A549 (cell line): Measurements from ENCODE around the gene ANKRD12. TPM values are rescaled to one million over a fixed set of nuclear protein-coding genes. Genes with fewer than 3 reads are reported as not detected.

Source experiments
- ATAC-seq, 2 experiments: fragments of 200-7000 bp in 1 of 2; fragments of >200 bp in 1 of 2; cut with Nextera tagmentation in 1 of 2; cut with Tn5 transposase in 1 of 2; 3 replicates each; pipeline versions ENCODE4 v1.8.0 to v1.9.1; 2018 to 2020; ENCODE audit warnings: mild to moderate bottlenecking in 1 of 2, moderate library complexity in 1 of 2
- CTCF ChIA-PET: fragments of 300-600 bp; sonication (Branson Sonifier 250); formaldehyde crosslinking; extraction: SDS; loops from one replicate; lab custom pipeline; 2021; ENCODE audit warnings: antibody characterized with exemption, inconsistent platforms; lab: Yijun Ruan, JAX
- POLR2A ChIA-PET: fragments of 350-600 bp; formaldehyde crosslinking; extraction: SDS; loops from one replicate; lab custom pipeline; 2021; ENCODE audit warnings: antibody characterized with exemption, inconsistent platforms; lab: Yijun Ruan, JAX
- DNase-seq, 2 experiments: peaks; one replicate each; pipeline versions ENCODE4 v3.0.0 to v3.0.0-alpha.2; 2011 to 2016; ENCODE audit warnings: low read depth in 1 of 2, low spot score in 1 of 2
- FAIRE-seq: peaks from 2 replicates; lab custom pipeline; 2011; peaks lifted over from hg19 to GRCh38; lab: Jason Lieb, UNC
- H3K27ac ChIP-seq, 2 experiments: fragments of >200 bp; sonication (Bioruptor Twin); formaldehyde crosslinking; 3 replicates each; pipeline ENCODE4 v1.5.1; 2016 to 2017
- H3K4me1 ChIP-seq: fragments of >200 bp; sonication (Bioruptor Twin); formaldehyde crosslinking; 3 replicates; pipeline ENCODE4 v1.6.1; 2016
- H3K4me2 ChIP-seq: fragments of >200 bp; sonication (Bioruptor Twin); formaldehyde crosslinking; 3 replicates; pipeline ENCODE4 v1.6.1; 2016
- H3K4me3 ChIP-seq: fragments of >200 bp; sonication (Bioruptor Twin); formaldehyde crosslinking; 3 replicates; pipeline ENCODE4 v1.5.1; 2016
- H3K9me3 ChIP-seq: fragments of >200 bp; sonication (Bioruptor Twin); formaldehyde crosslinking; 3 replicates; pipeline ENCODE4 v1.6.1; 2016
- CBX2 ChIP-seq: fragments of 200-600 bp; sonication (generic); IDR thresholded peaks from 2 replicates; pipeline ENCODE4 v1.6.1; 2016; ENCODE audit warnings: low read depth, mild to moderate bottlenecking, borderline replicate concordance
- EHMT2 ChIP-seq: fragments of 200-600 bp; sonication (generic); IDR thresholded peaks from 2 replicates; pipeline ENCODE4 v1.6.1; 2016; ENCODE audit warnings: antibody characterized with exemption, low read depth, mild to moderate bottlenecking, moderate library complexity
- HMGXB4 ChIP-seq: fragments of 250-450 bp; sonication (Bioruptor Pico); IDR thresholded peaks from 2 replicates; pipeline ENCODE4 v1.5.0; 2021; ENCODE audit warnings: mild to moderate bottlenecking, moderate library complexity, borderline replicate concordance
- HOXA7 ChIP-seq: fragments of 250-450 bp; sonication (Bioruptor Pico); IDR thresholded peaks from 2 replicates; pipeline ENCODE4 v1.5.0; 2020; ENCODE audit warnings: mild to moderate bottlenecking, moderate library complexity
- HOXB13 ChIP-seq: fragments of 250-450 bp; sonication (Bioruptor Pico); IDR thresholded peaks from 2 replicates; pipeline ENCODE4 v1.5.0; 2020; ENCODE audit warnings: low read depth, mild to moderate bottlenecking, moderate library complexity
- HOXB5 ChIP-seq: fragments of 250-450 bp; sonication (Bioruptor Pico); IDR thresholded peaks from 2 replicates; pipeline ENCODE4 v1.5.0; 2020; ENCODE audit warnings: mild to moderate bottlenecking, moderate library complexity
- KDM5A ChIP-seq: fragments of 200-600 bp; sonication (generic); IDR thresholded peaks from 2 replicates; pipeline ENCODE4 v1.6.1; 2016; ENCODE audit warnings: antibody characterized with exemption, mild to moderate bottlenecking
- MAFK ChIP-seq: fragments of 450-650 bp; IDR thresholded peaks from 2 replicates; pipeline ENCODE4 v1.6.1; 2014; ENCODE audit not compliant: partially characterized antibody
- MAZ ChIP-seq: fragments of 150-350 bp; IDR thresholded peaks from 2 replicates; pipeline ENCODE4 v1.6.1; 2014; ENCODE audit warnings: antibody characterized with exemption, low read depth, low read length, borderline replicate concordance
- MYC ChIP-seq: IDR thresholded peaks from 2 replicates; pipeline ENCODE4 v1.6.1; 2012; ENCODE audit warnings: mild to moderate bottlenecking, inconsistent platforms, low read length, improper control_type of control experiment, borderline replicate concordance
- PHF8 ChIP-seq: fragments of 200-600 bp; sonication (generic); IDR thresholded peaks from 2 replicates; pipeline ENCODE4 v1.6.1; 2016; ENCODE audit warnings: low read depth, mild to moderate bottlenecking, antibody characterized with exemption, moderate library complexity, borderline replicate concordance
- POLR2A ChIP-seq: IDR thresholded peaks from 2 replicates; pipeline ENCODE4 v1.6.1; 2012; ENCODE audit warnings: mild to moderate bottlenecking, low read length
- USF2 ChIP-seq: fragments of 450-650 bp; IDR thresholded peaks from 2 replicates; pipeline ENCODE4 v1.6.1; 2014; ENCODE audit warnings: antibody characterized with exemption
- ZC3H11A ChIP-seq: fragments of 450-650 bp; IDR thresholded peaks from 2 replicates; pipeline ENCODE4 v1.6.1; 2014; ENCODE audit warnings: antibody characterized with exemption, mild to moderate bottlenecking
- ZSCAN20 ChIP-seq: fragments of 250-450 bp; sonication (Bioruptor Pico); IDR thresholded peaks from 2 replicates; pipeline ENCODE4 v1.8.0; 2022; ENCODE audit warnings: mild to moderate bottlenecking, moderate library complexity
- WGBS: methylation state at CpG from one replicate; pipeline ENCODE4 v1.1.6; 2017; ENCODE audit errors: missing lambda C conversion rate; 5-methylcytosine and 5-hydroxymethylcytosine counted together
- polyA plus RNA-seq, 4 experiments: library from polyadenylated mRNA; depleted of rRNA in 3 of 4; stranded (reverse); fragments of >200 nt; fragmentation: RNase III in 1 of 4; extraction: RNeasy Plus Mini Kit Qiagen cat#74134 plus additional on column Dnase treatment in 1 of 4; gene quantifications; 2 replicates in 3 of 4; 3 replicates in 1 of 4; pipeline ENCODE4 v1.2.3, GENCODE V29; 2011 to 2017

Gene ANKRD12
- polyA plus RNA-seq, 2 of the 4 experiments (the other 2 are of a cell fraction), result 2.7 to 7.3 TPM

GRCh38 chr18:9135081-9135911, 1.3 kb upstream of the ANKRD12 start:
- Histone ChIP-seq H3K27ac (peak overlapping the region; percentile 79 to 89), H3K4me3 (peak overlapping the region; percentile 62), H3K4me1 (peaks cover 43% of the 10 kb centered on the region), H3K9me3 (no peaks in the 10 kb centered on the region), H3K4me2 (peak overlapping the region; percentile 64)
- FAIRE-seq (no peak), ATAC-seq (no peak), DNase-seq (no peak)
- WGBS, result 61% methylated on average over 11 of the region's 12 CpGs
- ChIA-PET POLR2A (interaction anchor here (0.9 to 1.4 kb wide), 2 partner anchors 13 to 33 kb away, joined by 3 to 4 read pairs; no protein-coding TSS in a partner anchor), CTCF (interaction anchor here (3.7 kb wide), 1 partner anchor 62 kb away, joined by 11 read pairs; no protein-coding TSS in a partner anchor)
- TF ChIP-seq MYC (no peak), ZSCAN20 (CRISPR knock-in tag) (no peak)

- TF ChIP-seq HOXB5, result no peak
- 0 out of 2 replicates have a peak, but pooled peaks have one; percentile 2 for TF ChIP-seq PHF8
- WGBS, result 1% methylated on average over 9 of the region's 33 CpGs
- no peak for FAIRE-seq
- Histone ChIP-seq H3K4me2 (peak overlapping the region; percentile 64), H3K27ac (peak overlapping the region; percentile 79 to 89), H3K4me1 (peaks cover 49% of the 10 kb centered on the region), H3K9me3 (no peaks in the 10 kb centered on the region), H3K4me3 (peak overlapping the region; percentile 62)
- CTCF ChIA-PET, result interaction anchor here (3.7 kb wide), 1 partner anchor 62 kb away, joined by 11 read pairs; no protein-coding TSS in a partner anchor
- POLR2A ChIA-PET, result interaction anchor here (0.9 to 1.4 kb wide), 2 partner anchors 12 to 34 kb away, joined by 3 to 4 read pairs; no protein-coding TSS in a partner anchor
- peak; percentile 6 to 41 for DNase-seq
- ATAC-seq, result peak; percentile 45 to 60
Observed at GRCh38 chr18:9135912-9136314, 668 bp upstream of the ANKRD12 start.

GRCh38 chr18:9137168-9138066, 836 bp downstream of the ANKRD12 start:
- peak overlapping the region; percentile 78 for H3K4me2 ChIP-seq
- ChIA-PET CTCF (interaction anchor here (0.9 to 8.1 kb wide), 4 partner anchors 9 to 65 kb away, joined by 3 to 48 read pairs (median 4); no protein-coding TSS in a partner anchor), POLR2A (interaction anchor here (0.5 to 1.6 kb wide), 5 partner anchors 10 to 120 kb away, joined by 3 to 9 read pairs (median 3); partner anchors contain the start of gene NDUFV2)
- ATAC-seq (peak; percentile 5 to 74; a peak in 5 of 6 replicates), DNase-seq (peak; percentile 37 to 62), FAIRE-seq (no peak)
- peak overlapping the region; percentile 84 to 89 for H3K27ac ChIP-seq
- TF ChIP-seq POLR2A (peak; percentile 9; the same call in 1 of the 2 replicates), KDM5A (no peak), MAFK (no peak), ZC3H11A (peak; percentile 7; the same call in 1 of the 2 replicates)
- H3K4me3 ChIP-seq, result peak overlapping the region; percentile 62
- peaks cover 64% of the 10 kb centered on the region for H3K4me1 ChIP-seq
- H3K9me3 ChIP-seq, result no peaks in the 10 kb centered on the region
- 3% methylated on average over 30 of the region's 95 CpGs for WGBS

GRCh38 chr18:9139400-9140039, 2.9 kb downstream of the ANKRD12 start:
- Histone ChIP-seq H3K9me3 (no peaks in the 10 kb centered on the region), H3K27ac (no peak overlapping the region), H3K4me3 (no peak overlapping the region), H3K4me1 (peaks cover 54% of the 10 kb centered on the region), H3K4me2 (peak overlapping the region; percentile 78)
- TF ChIP-seq USF2 (no peak), EHMT2 (no peak), HOXA7 (CRISPR knock-in tag) (no peak), MAZ (no peak), HOXB13 (CRISPR knock-in tag) (no peak), MAFK (no peak), HMGXB4 (CRISPR knock-in tag) (no peak), CBX2 (no peak)
- FAIRE-seq (no peak), ATAC-seq (no peak), DNase-seq (no peak)
- WGBS, result 71% methylated on average over 7 of the region's 7 CpGs
- CTCF ChIA-PET, result interaction anchor here (1.7 to 8.1 kb wide), 2 partner anchors 8 to 67 kb away, joined by 10 to 48 read pairs; no protein-coding TSS in a partner anchor
- POLR2A ChIA-PET, result no interaction called here
